Adipocyte (in vitro differentiated cells): ENCODE data around the gene KCNJ18.
"Not testable (repeated sequence)": the region's sequence is repeated elsewhere in the genome, so short reads cannot be mapped to it uniquely, and the experiment has no call there.

ENCODE experiments used
- DNase-seq: peaks from one replicate; pipeline ENCODE4 v3.0.0-alpha.2; 2015; ENCODE audit warnings: low read depth
- H3K27me3 ChIP-seq: replicated peaks from 2 replicates; pipeline ENCODE4 v1.7.0; 2013; ENCODE audit warnings: mild to moderate bottlenecking, low read length, moderate library complexity; ENCODE audit not compliant: control insufficient read depth, insufficient read depth
- H3K36me3 ChIP-seq: 2 replicates; pipeline ENCODE4 v1.7.0; 2013; ENCODE audit warnings: low read length, mild to moderate bottlenecking, moderate library complexity; ENCODE audit not compliant: control insufficient read depth, insufficient read depth, severe bottlenecking
- H3K4me1 ChIP-seq: 2 replicates; pipeline ENCODE4 v1.7.0; 2013; ENCODE audit warnings: mild to moderate bottlenecking, low read length, moderate library complexity; ENCODE audit not compliant: control insufficient read depth, insufficient read depth
- H3K4me3 ChIP-seq: 2 replicates; pipeline ENCODE4 v1.7.0; 2013; ENCODE audit warnings: mild to moderate bottlenecking, low read length, moderate library complexity
- H3K9ac ChIP-seq: 2 replicates; pipeline ENCODE4 v1.7.0; 2013; ENCODE audit warnings: mild to moderate bottlenecking, low read length, moderate library complexity
- H3K9me3 ChIP-seq: 2 replicates; pipeline ENCODE4 v1.7.0; 2013; ENCODE audit warnings: mild to moderate bottlenecking, low read length, moderate library complexity; ENCODE audit not compliant: control insufficient read depth

Gene KCNJ18

GRCh38 chr17:21709994-21710393 is 17.7 kb downstream of the KCNJ18 start:
- H3K4me3 ChIP-seq, H3K36me3 ChIP-seq, H3K9ac ChIP-seq, H3K4me1 ChIP-seq, H3K27me3 ChIP-seq, DNase-seq, H3K9me3 ChIP-seq: not testable (repeated sequence)

- not testable (repeated sequence) for H3K9me3 ChIP-seq, H3K9ac ChIP-seq, H3K27me3 ChIP-seq, H3K36me3 ChIP-seq, H3K4me3 ChIP-seq, DNase-seq, H3K4me1 ChIP-seq
Observed at GRCh38 chr17:21710486-21710885, 18.2 kb downstream of the KCNJ18 start.

GRCh38 chr17:21711182-21711581 is 18.9 kb downstream of the KCNJ18 start:
- Histone ChIP-seq H3K4me3 (no peak overlapping the region), H3K9ac (no peak overlapping the region), H3K27me3 (no peaks in the 10 kb centered on the region), H3K36me3 (no peaks in the 10 kb centered on the region), H3K4me1 (peaks cover 3% of the 10 kb centered on the region), H3K9me3 (no peaks in the 10 kb centered on the region)
- no peak for DNase-seq

- DNase-seq, H3K4me3 ChIP-seq, H3K9me3 ChIP-seq, H3K27me3 ChIP-seq, H3K9ac ChIP-seq, H3K4me1 ChIP-seq, H3K36me3 ChIP-seq: not testable (repeated sequence)
Observed at GRCh38 chr17:21713020-21713419, 20.7 kb downstream of the KCNJ18 start.

- not testable (repeated sequence) for H3K36me3 ChIP-seq, H3K9ac ChIP-seq, H3K27me3 ChIP-seq, H3K4me1 ChIP-seq, H3K4me3 ChIP-seq, DNase-seq, H3K9me3 ChIP-seq
Observed at GRCh38 chr17:21713631-21714030, 21.3 kb downstream of the KCNJ18 start.

- not testable (repeated sequence) for H3K9me3 ChIP-seq, DNase-seq, H3K9ac ChIP-seq, H3K4me1 ChIP-seq, H3K36me3 ChIP-seq, H3K4me3 ChIP-seq, H3K27me3 ChIP-seq
Observed at GRCh38 chr17:21714676-21715075, 22.4 kb downstream of the KCNJ18 start.

- not testable (repeated sequence) for H3K36me3 ChIP-seq, H3K9ac ChIP-seq, H3K27me3 ChIP-seq, H3K9me3 ChIP-seq, H3K4me3 ChIP-seq, DNase-seq, H3K4me1 ChIP-seq
Observed at GRCh38 chr17:21715877-21716276, 23.6 kb downstream of the KCNJ18 start.

GRCh38 chr17:21718971-21719370 is 26.6 kb downstream of the KCNJ18 start:
- not testable (repeated sequence) for H3K36me3 ChIP-seq, DNase-seq, H3K27me3 ChIP-seq, H3K9ac ChIP-seq, H3K4me1 ChIP-seq, H3K9me3 ChIP-seq, H3K4me3 ChIP-seq

GRCh38 chr17:21719511-21720226 is 27.3 kb downstream of the KCNJ18 start:
- not testable (repeated sequence) for H3K36me3 ChIP-seq, H3K4me1 ChIP-seq, H3K4me3 ChIP-seq, H3K9ac ChIP-seq, H3K27me3 ChIP-seq, H3K9me3 ChIP-seq, DNase-seq

GRCh38 chr17:21720566-21720965 is 28.2 kb downstream of the KCNJ18 start:
- H3K9ac ChIP-seq, H3K36me3 ChIP-seq, H3K4me3 ChIP-seq, H3K9me3 ChIP-seq, H3K4me1 ChIP-seq, H3K27me3 ChIP-seq, DNase-seq: not testable (repeated sequence)

- H3K36me3 ChIP-seq, H3K9me3 ChIP-seq, H3K4me3 ChIP-seq, DNase-seq, H3K4me1 ChIP-seq, H3K9ac ChIP-seq, H3K27me3 ChIP-seq: not testable (repeated sequence)
Observed at GRCh38 chr17:21722268-21722667, 29.9 kb downstream of the KCNJ18 start.
